ENCODE measurements around the gene CLEC11A. TPM values are rescaled to one million over a fixed set of nuclear protein-coding genes. Genes with fewer than 3 reads are reported as not detected.

Gene CLEC11A
- total and polyA plus RNA-seq, 9 of the 15 experiments (the other 6 are each of a cell fraction or from before 2014, with no cell fraction given): 0.39 to 43.9 (median 3.4) TPM

GRCh38 chr19:50679177-50680125 is 43.7 kb upstream of the CLEC11A start (continued):
- TF ChIP-seq TOE1 (IDR thresholded peaks at IDR 0.05; ENCODE audit: borderline replicate concordance) (0 out of 2 replicates have a peak, but pooled peaks have one; percentile 25), TOE1 (CRISPR knock-in tag; IDR thresholded peaks at IDR 0.05; ENCODE audit: borderline replicate concordance, low read depth) (no peak), HES1 (IDR thresholded peaks at IDR 0.05; ENCODE audit: low read depth) (peak; percentile 42; the same call in 1 of the 2 replicates), SRSF3 (IDR thresholded peaks at IDR 0.05; ENCODE audit: insufficient read depth, low read length) (no peak), FOS (IDR thresholded peaks at IDR 0.05; ENCODE audit: extremely low read depth, insufficient read length) (peak; percentile 95), THRAP3 (IDR thresholded peaks at IDR 0.05; ENCODE audit: borderline replicate concordance) (peak; percentile 81), KLF13 (tag; IDR thresholded peaks at IDR 0.05; ENCODE audit: borderline replicate concordance, low read depth) (peak; percentile 24; the same call in 1 of the 2 replicates), SMARCA5 (IDR thresholded peaks at IDR 0.05) (peak; percentile 61; the same call in 1 of the 2 replicates), TSC22D4 (tag; IDR thresholded peaks at IDR 0.05) (0 out of 2 replicates have a peak, but pooled peaks have one; percentile 44), MTA1 (IDR thresholded peaks at IDR 0.05; ENCODE audit: borderline replicate concordance) (0 out of 2 replicates have a peak, but pooled peaks have one; percentile 21), SMARCB1 (IDR thresholded peaks at IDR 0.05; ENCODE audit: insufficient read length, low read depth) (no peak), OTX1 (CRISPR knock-in tag; IDR thresholded peaks at IDR 0.05) (peak; percentile 7; the same call in 1 of the 2 replicates), TARDBP (IDR thresholded peaks at IDR 0.05) (no peak), CC2D1A (IDR thresholded peaks at IDR 0.05) (peak; percentile 68; the same call in 1 of the 2 replicates), ATF7 (IDR thresholded peaks at IDR 0.05) (peak; percentile 99), CHD2 (IDR thresholded peaks at IDR 0.05; ENCODE audit: low read depth, low read length) (peak; percentile 81), POLR3A (IDR thresholded peaks at IDR 0.05; ENCODE audit: borderline replicate concordance, extremely low read depth, insufficient read depth, insufficient read length) (no peak), ZNF324 (CRISPR knock-in tag; IDR thresholded peaks at IDR 0.05) (no peak), CSDE1 (IDR thresholded peaks at IDR 0.05) (peak; percentile 60 to 80; a peak in 2 of 4 replicates), ZNF134 (CRISPR knock-in tag; conservative IDR thresholded peaks at IDR 0.05) (no peak), HEY1 (CRISPR knock-in tag; IDR thresholded peaks at IDR 0.05; ENCODE audit: borderline replicate concordance) (no peak), LCOR (CRISPR knock-in tag; IDR thresholded peaks at IDR 0.05) (peak; percentile 63; the same call in 1 of the 2 replicates), SFPQ (IDR thresholded peaks at IDR 0.05; ENCODE audit: low read depth, low read length) (no peak), NR3C1 (CRISPR knock-in tag; IDR thresholded peaks at IDR 0.05) (no peak), NEUROD1 (IDR thresholded peaks at IDR 0.05; ENCODE audit: borderline replicate concordance, low read depth, low read length, partially characterized antibody) (peak; percentile 46), ZNF57 (CRISPR knock-in tag; IDR thresholded peaks at IDR 0.05) (no peak), SMAD3 (CRISPR knock-in tag; conservative IDR thresholded peaks at IDR 0.05) (no peak)
